Fibroblast of lung (primary cell): ENCODE measurements around the gene HIF1AN.

Source experiments
- CTCF ChIP-seq, 2 donors: IDR thresholded peaks in 1 of 2; conservative IDR thresholded peaks in 1 of 2; 1 replicate in 1 of 2; 2 replicates in 1 of 2; pipeline ENCODE4 v1.5.1; 2011 to 2012; ENCODE audit warnings: low read length in 2 of 2, control low read depth in 1 of 2, inconsistent platforms in 1 of 2, low read depth in 1 of 2, mild to moderate bottlenecking in 1 of 2
- EZH2 ChIP-seq: IDR thresholded peaks from 2 replicates; pipeline ENCODE4 v1.5.1; 2012; ENCODE audit warnings: low read length, control low read depth, mild to moderate bottlenecking; ENCODE audit errors: missing control alignments

GRCh38 chr10:100567826-100568225 is 32.1 kb downstream of the HIF1AN start:
- TF ChIP-seq CTCF (conservative IDR thresholded peaks at IDR 0.05 in 1 of 2, IDR thresholded peaks at IDR 0.05 in 1 of 2; ENCODE audit: low read depth in 1 of 2, low read length in 2 of 2) (no peak), EZH2 (no peak)
